ENCODE measurements around the gene THBS4. TPM values are rescaled to one million over a fixed set of nuclear protein-coding genes. Genes with fewer than 3 reads are reported as not detected.

The THBS4 gene
- total RNA-seq = 100 to 1,000 TPM in 3 of 10 donors, 10 to 100 TPM in 7; 41.1 to 180 (median 68.0) TPM
- 10 to 100 TPM; 60.4 to 65.6 TPM for polyA plus RNA-seq
- long read RNA-seq, donor 1, transcript THBS4-201 (22 exons, 3,222 nt) = major isoform, 60 of 87 reads
- long read RNA-seq, donor 1, partial matches to known transcripts = 17 of 87 reads
- long read RNA-seq, donor 1, other reads (novel, unspliced or antisense) = 9 of 87 reads
- long read RNA-seq, donor 2, transcript THBS4-201 (22 exons, 3,222 nt) = major isoform, 86 of 131 reads
- long read RNA-seq, donor 2, partial matches to known transcripts = 29 of 131 reads
- long read RNA-seq, donor 2, other reads (novel, unspliced or antisense) = 16 of 131 reads
- long read RNA-seq, donor 3, transcript THBS4-201 (22 exons, 3,222 nt) = major isoform, 10 of 37 reads
- long read RNA-seq, donor 3, partial matches to known transcripts = 19 of 37 reads
- long read RNA-seq, donor 3, other reads (novel, unspliced or antisense) = 8 of 37 reads

GRCh38 chr5:80034962-80035821 lies at the start of gene THBS4:
Gene THBS4 (plus strand): TSS chr5:80035348. CDS start chr5:80035538, 190 bp downstream.
- H3K4me1 ChIP-seq = peaks cover 0 to 7% (median 0%) of the 10 kb centered on the region in 9 donors
- intact Hi-C loops (cut with DNase I) = loop anchor here in 1 of 10 donors (5.0 kb wide), 1 partner anchor 43 kb away; the partner anchor contains the start of gene MTX3
- H3K27me3 ChIP-seq = peaks cover 0 to 65% (median 39%) of the 10 kb centered on the region in 7 donors
- no peaks in the 10 kb centered on the region for H3K9me3 ChIP-seq
- WGBS, 2 donors = 6% methylated on average over 72 to 76 of the region's 76 CpGs
- no peaks in the 10 kb centered on the region for H3K36me3 ChIP-seq
- ATAC-seq = peak; percentile 47 to 88 (median 65)
- H3K27ac ChIP-seq = peak within 1 kb of the TSS in 9 of 10 donors; percentile 35 to 73 (median 62)
- DNase-seq = peak; percentile 11 to 33
- peak within 1 kb of the TSS; percentile 15 to 62 (median 52) for H3K4me3 ChIP-seq
- TF ChIP-seq, protein P1, sequence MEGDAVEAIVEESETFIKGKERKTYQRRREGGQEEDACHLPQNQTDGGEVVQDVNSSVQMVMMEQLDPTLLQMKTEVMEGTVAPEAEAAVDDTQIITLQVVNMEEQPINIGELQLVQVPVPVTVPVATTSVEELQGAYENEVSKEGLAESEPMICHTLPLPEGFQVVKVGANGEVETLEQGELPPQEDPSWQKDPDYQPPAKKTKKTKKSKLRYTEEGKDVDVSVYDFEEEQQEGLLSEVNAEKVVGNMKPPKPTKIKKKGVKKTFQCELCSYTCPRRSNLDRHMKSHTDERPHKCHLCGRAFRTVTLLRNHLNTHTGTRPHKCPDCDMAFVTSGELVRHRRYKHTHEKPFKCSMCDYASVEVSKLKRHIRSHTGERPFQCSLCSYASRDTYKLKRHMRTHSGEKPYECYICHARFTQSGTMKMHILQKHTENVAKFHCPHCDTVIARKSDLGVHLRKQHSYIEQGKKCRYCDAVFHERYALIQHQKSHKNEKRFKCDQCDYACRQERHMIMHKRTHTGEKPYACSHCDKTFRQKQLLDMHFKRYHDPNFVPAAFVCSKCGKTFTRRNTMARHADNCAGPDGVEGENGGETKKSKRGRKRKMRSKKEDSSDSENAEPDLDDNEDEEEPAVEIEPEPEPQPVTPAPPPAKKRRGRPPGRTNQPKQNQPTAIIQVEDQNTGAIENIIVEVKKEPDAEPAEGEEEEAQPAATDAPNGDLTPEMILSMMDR (IDR thresholded peaks at IDR 0.05) = no peak

DNA sequence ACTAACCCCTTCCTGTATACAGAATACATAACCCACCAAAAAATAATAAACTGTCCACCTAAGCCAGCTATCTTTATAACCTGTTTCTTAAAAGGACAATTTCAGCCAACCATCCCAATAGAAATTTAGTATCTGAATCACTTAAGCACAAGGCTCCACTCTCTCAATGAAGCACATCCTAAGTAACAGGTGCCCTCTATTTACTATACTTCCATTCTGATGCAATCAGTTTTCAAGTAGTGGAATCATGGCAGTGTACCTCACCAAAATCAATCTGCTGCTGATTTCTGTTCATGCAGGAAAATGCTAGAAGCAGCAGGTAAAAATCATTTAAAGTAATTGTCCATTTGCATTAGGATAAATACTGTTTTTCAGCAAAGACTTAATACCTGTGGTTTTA lies 48.9 kb upstream of the THBS4 start:
- TF ChIP-seq, protein P1 (IDR thresholded peaks at IDR 0.05) = no peak
- no peak for ATAC-seq
- intact Hi-C loops (cut with DNase I) = loop anchor here in 1 of 10 donors (5.0 kb wide), 1 partner anchor 794 kb away; no protein-coding TSS in a partner anchor
- Histone ChIP-seq H3K4me1 (peaks cover 0 to 14% (median 11%) of the 10 kb centered on the region in 9 donors), H3K36me3 (peaks cover 0 to 83% (median 34%) of the 10 kb centered on the region in 9 donors), H3K9me3 (no peaks in the 10 kb centered on the region), H3K27me3 (no peaks in the 10 kb centered on the region), H3K27ac (no peak overlapping the region), H3K4me3 (no peak overlapping the region)
- no peak for DNase-seq

- Histone ChIP-seq H3K27ac (peak overlapping the region in 7 of 10 donors; percentile 70 to 87 (median 81)), H3K4me3 (peak overlapping the region; percentile 63 to 88 (median 82)), H3K9me3 (no peaks in the 10 kb centered on the region), H3K27me3 (no peaks in the 10 kb centered on the region), H3K36me3 (peaks cover 0 to 43% (median 23%) of the 10 kb centered on the region in 9 donors), H3K4me1 (peaks cover 0 to 27% (median 17%) of the 10 kb centered on the region in 9 donors)
- DNase-seq (no peak), ATAC-seq (no peak)
- 70% methylated on average over 6 of the region's 6 CpGs for WGBS, 2 donors
- intact Hi-C loops (cut with DNase I) = loop anchor here in 3 of 10 donors (2.0 to 5.0 kb wide), 3 partner anchors 42 to 93 kb away; no protein-coding TSS in a partner anchor
- TF ChIP-seq, protein P1 (IDR thresholded peaks at IDR 0.05) = no peak
Measured at GRCh38 chr5:79990205-79990597, 44.9 kb upstream of the THBS4 start.
